Choroid plexus epithelial cell (primary cell): ENCODE measurements around the gene CYFIP2.
A peak's percentile ranks its signal among the peaks of the same experiment; 100 is the strongest.

ENCODE experiments used
- DNase-seq: peaks from one replicate; pipeline ENCODE4 v3.0.0-alpha.2; 2010; ENCODE audit warnings: low read depth
- H3K4me3 ChIP-seq: 2 replicates; pipeline ENCODE4 v1.5.1; 2011; ENCODE audit warnings: low read depth, mild to moderate bottlenecking, control low read depth, low read length, moderate library complexity
- CTCF ChIP-seq: conservative IDR thresholded peaks from 2 replicates; pipeline ENCODE4 v1.5.1; 2011; ENCODE audit warnings: low read depth, mild to moderate bottlenecking, control low read depth, inconsistent platforms, low read length, moderate library complexity

CYFIP2 gene

GRCh38 chr5:157265714-157266285, at the start of gene CYFIP2:
Gene CYFIP2, plus strand, starts transcription at chr5:157266123. Its CDS starts 19,239 bp downstream, at chr5:157285362.
- TF ChIP-seq CTCF, result no peak
- peak within 1 kb of the TSS; percentile 57 for H3K4me3 ChIP-seq
- DNase-seq, result no peak

- H3K4me3 ChIP-seq, result no peak overlapping the region
- DNase-seq, result no peak
- TF ChIP-seq CTCF, result no peak
These were observed 49.4 kb upstream of the CYFIP2 start for GRCh38 chr5:157216391-157217142.

GRCh38 chr5:157217289-157218024, 48.5 kb upstream of the CYFIP2 start:
- TF ChIP-seq CTCF, result no peak
- DNase-seq, result no peak
- H3K4me3 ChIP-seq, result no peak overlapping the region

GRCh38 chr5:157219491-157220271, 46.2 kb upstream of the CYFIP2 start:
- TF ChIP-seq CTCF, result no peak
- no peak for DNase-seq

GRCh38 chr5:157221959-157222358, 44.0 kb upstream of the CYFIP2 start:
- no peak overlapping the region for H3K4me3 ChIP-seq
- DNase-seq, result no peak
- no peak for TF ChIP-seq CTCF

More at GRCh38 chr5:157219491-157220271, 46.2 kb upstream of the CYFIP2 start:
- H3K4me3 ChIP-seq, result no peak overlapping the region

- peak; percentile 63 for DNase-seq
- TF ChIP-seq CTCF, result no peak
- no peak overlapping the region for H3K4me3 ChIP-seq
These were observed 43.3 kb upstream of the CYFIP2 start for GRCh38 chr5:157222506-157223230.
